Endothelial cell of umbilical vein (primary cell): ENCODE results near the gene SH3BP1. TPM values are rescaled to one million over a fixed set of nuclear protein-coding genes. Genes with fewer than 3 reads are reported as not detected.

Experiments used
- BruUV-seq: library from RNA; stranded (reverse); fragments of 400-500 nt; replicated peaks from 2 replicates; lab custom pipeline; 2021; lab: Mats Ljungman, UMichigan
- CTCF ChIA-PET: fragments of 300-600, 350-600 bp; sonication (Branson Sonifier 250); formaldehyde crosslinking; loops from one replicate; lab custom pipeline; 2021; ENCODE audit warnings: antibody characterized with exemption, inconsistent platforms; lab: Charles Lee
- POLR2A ChIA-PET: fragments of 300-600, 350-600 bp; sonication (Branson Sonifier 250); formaldehyde crosslinking; loops from one replicate; lab custom pipeline; 2021; ENCODE audit warnings: antibody characterized with exemption, inconsistent platforms; lab: Charles Lee
- DNase-seq: peaks from one replicate; pipeline ENCODE4 v3.0.0-alpha.2; 2011; ENCODE audit warnings: low read depth, low spot score
- FAIRE-seq: peaks from 2 replicates; lab custom pipeline; 2011; peaks lifted over from hg19 to GRCh38; lab: Jason Lieb, UNC
- H2AFZ ChIP-seq: 2 replicates; pipeline ENCODE4 v1.6.0; 2012; ENCODE audit warnings: low read depth, low read length, control low read depth, inconsistent platforms
- H3K27ac ChIP-seq: 2 replicates; pipeline ENCODE4 v1.5.1; 2011; ENCODE audit warnings: low read depth, mild to moderate bottlenecking, control low read depth, low read length, moderate library complexity; ENCODE audit not compliant: insufficient read depth
- H3K27me3 ChIP-seq, 2 experiments: 2 replicates each; pipeline versions ENCODE4 v1.6.0 to v1.6.1; 2011; ENCODE audit warnings: low read length in 2 of 2, mixed read lengths in 1 of 2; ENCODE audit not compliant: control insufficient read depth in 2 of 2, insufficient read depth in 2 of 2
- H3K36me3 ChIP-seq, 2 experiments: 2 replicates in 1 of 2; 3 replicates in 1 of 2; pipeline ENCODE4 v1.5.1; 2011; ENCODE audit warnings: low read length in 2 of 2, mild to moderate bottlenecking in 1 of 2, moderate library complexity in 1 of 2; ENCODE audit not compliant: control insufficient read depth in 2 of 2, insufficient read depth in 2 of 2; ENCODE audit errors: extremely low read depth in 1 of 2
- H3K4me1 ChIP-seq: 3 replicates; pipeline ENCODE4 v1.5.1; 2011; ENCODE audit warnings: mild to moderate bottlenecking, low read length; ENCODE audit not compliant: control insufficient read depth, insufficient read depth; ENCODE audit errors: extremely low read depth
- H3K4me2 ChIP-seq: 2 replicates; pipeline ENCODE4 v1.6.1; 2011; ENCODE audit warnings: low read length, control low read depth, mixed read lengths; ENCODE audit not compliant: insufficient read depth
- H3K4me3 ChIP-seq, 3 experiments: fragments of 200-600 bp in 1 of 3; sonication (generic), shearing (Covaris generic) in 1 of 3; replicated peaks in 1 of 3; 2 replicates each; pipeline ENCODE4 v1.5.1; 2011 to 2016; ENCODE audit warnings: control low read depth in 3 of 3, low read length in 3 of 3, mild to moderate bottlenecking in 2 of 3, inconsistent platforms in 1 of 3, low read depth in 1 of 3, moderate library complexity in 1 of 3; ENCODE audit not compliant: insufficient read depth in 1 of 3
- H3K79me2 ChIP-seq: 2 replicates; pipeline ENCODE4 v1.6.0; 2012; ENCODE audit warnings: low read length, inconsistent platforms; ENCODE audit not compliant: control insufficient read depth, insufficient read depth
- H3K9ac ChIP-seq: replicated peaks from 2 replicates; pipeline ENCODE3; 2011; ENCODE audit warnings: low read length, control low read depth; ENCODE audit not compliant: insufficient read depth; ENCODE audit errors: extremely low read depth
- H3K9me1 ChIP-seq: replicated peaks from 3 replicates; pipeline ENCODE4 v1.6.0; 2011; ENCODE audit warnings: mild to moderate bottlenecking, low read length; ENCODE audit not compliant: control insufficient read depth, insufficient read depth; ENCODE audit errors: extremely low read depth
- H3K9me3 ChIP-seq: replicated peaks from 2 replicates; pipeline ENCODE4 v1.5.1; 2012; ENCODE audit warnings: low read length, inconsistent platforms; ENCODE audit not compliant: control insufficient read depth, insufficient read depth
- H4K20me1 ChIP-seq: replicated peaks from 2 replicates; pipeline ENCODE3; 2011; ENCODE audit warnings: mild to moderate bottlenecking, low read length; ENCODE audit not compliant: control insufficient read depth, insufficient read depth; ENCODE audit errors: extremely low read depth
- EZH2 ChIP-seq: IDR thresholded peaks from 2 replicates; pipeline ENCODE4 v1.6.1; 2012; ENCODE audit warnings: borderline replicate concordance, low read depth, mild to moderate bottlenecking, moderate library complexity, low read length, inconsistent platforms; ENCODE audit not compliant: severe bottlenecking
- FOS ChIP-seq: IDR thresholded peaks from 2 replicates; pipeline ENCODE4 v1.6.1; 2011; ENCODE audit warnings: mild to moderate bottlenecking, low read length, moderate library complexity, borderline replicate concordance; ENCODE audit not compliant: insufficient read depth
- GATA2 ChIP-seq: IDR thresholded peaks from 2 replicates; pipeline ENCODE4 v1.7.0; 2011; ENCODE audit warnings: low read depth, mild to moderate bottlenecking, moderate library complexity, mixed read lengths, low read length; ENCODE audit not compliant: insufficient read length, insufficient read depth
- JUN ChIP-seq: IDR thresholded peaks from 2 replicates; pipeline ENCODE4 v1.6.1; 2011; ENCODE audit warnings: borderline replicate concordance, low read depth; ENCODE audit not compliant: insufficient read length, insufficient read depth
- MYC ChIP-seq: IDR thresholded peaks from one replicate; pipeline ENCODE4 v1.6.1; 2011; ENCODE audit warnings: mild to moderate bottlenecking, low read depth, low read length
- POLR2A ChIP-seq: IDR thresholded peaks from 2 replicates; pipeline ENCODE4 v1.6.1; 2012; ENCODE audit warnings: low read depth, mild to moderate bottlenecking, control low read depth, low read length
- POLR2AphosphoS5 ChIP-seq: IDR thresholded peaks from 2 replicates; pipeline ENCODE4 v1.6.1; 2012; ENCODE audit warnings: low read depth, mild to moderate bottlenecking, control low read depth, low read length, moderate library complexity; ENCODE audit not compliant: insufficient read depth
- dilution Hi-C: fragments of 300-500 bp; cut with MboI; formaldehyde crosslinking; loops from one replicate; pipeline ENCODE4 v1.15.0; 2019; ENCODE audit warnings: low sequenced_read_pairs; ENCODE audit not compliant: extremely low pct_ligation_motif_present
- intact Hi-C: fragments of 100-400 bp; cut with micrococcal nuclease; formaldehyde crosslinking; loops from one replicate; pipeline ENCODE4 v1.10.0; 2022
- polyA plus RNA-seq, 4 experiments: library from polyadenylated mRNA; depleted of rRNA in 3 of 4; stranded (reverse) in 3 of 4; unstranded in 1 of 4; fragments of >200 nt; gene quantifications; 2 replicates each; pipeline versions ENCODE4 v1.2.1 to v1.2.3, GENCODE V29; 2011 to 2012; ENCODE audit warnings: missing spikeins in 1 of 4
- total RNA-seq: library from RNA; stranded (reverse); gene quantifications from 2 replicates; pipeline ENCODE4 v1.2.3, GENCODE V29; 2021
- TF ChIP-seq, protein P1 (sequence below), 2 donors: IDR thresholded peaks; 1 replicate in 1 of 2; 2 replicates in 1 of 2; pipeline ENCODE4 v1.5.1; 2011; ENCODE audit warnings: low read length in 2 of 2, mild to moderate bottlenecking in 2 of 2, moderate library complexity in 2 of 2, control low read depth in 1 of 2, inconsistent platforms in 1 of 2, low read depth in 1 of 2; ENCODE audit not compliant: insufficient read depth in 1 of 2; ENCODE audit errors: extremely low read depth in 1 of 2
- TF ChIP-seq, protein P2 (sequence below): IDR thresholded peaks from 2 replicates; pipeline ENCODE4 v1.6.1; 2011; ENCODE audit not compliant: insufficient read depth, insufficient read length

The SH3BP1 gene
- total and polyA plus RNA-seq, 2 donors (not counting 3 experiments of a cell fraction or from before 2014, with no cell fraction given), result 2.3 to 4.3 TPM

- no TSS peak for BruUV-seq
These were observed 24.2 kb downstream of the SH3BP1 start for GRCh38 chr22:37663521-37664140.

More at GRCh38 chr22:37663521-37664140, 24.2 kb downstream of the SH3BP1 start:
- H2AFZ ChIP-seq, result no peak overlapping the region
- no peak overlapping the region for H3K9ac ChIP-seq
- FAIRE-seq (no peak), DNase-seq (no peak)
- intact Hi-C loops, result no loop called here
- H3K4me3 ChIP-seq, result no peak overlapping the region
- ChIA-PET POLR2A (interaction anchor here (1.0 kb wide), 1 partner anchor 11 kb away, joined by 3 read pairs; no protein-coding TSS in a partner anchor), CTCF (interaction anchor here (0.7 to 8.6 kb wide), 7 partner anchors 9 to 61 kb away, joined by 3 to 220 read pairs (median 4); partner anchors contain the start of genes LGALS1 and NOL12)
- no peak overlapping the region for H3K27ac ChIP-seq
- H3K27me3 ChIP-seq, result no peaks in the 10 kb centered on the region
- no peak for TF ChIP-seq POLR2AphosphoS5
- TF ChIP-seq GATA2, result no peak
- TF ChIP-seq, protein P1, sequence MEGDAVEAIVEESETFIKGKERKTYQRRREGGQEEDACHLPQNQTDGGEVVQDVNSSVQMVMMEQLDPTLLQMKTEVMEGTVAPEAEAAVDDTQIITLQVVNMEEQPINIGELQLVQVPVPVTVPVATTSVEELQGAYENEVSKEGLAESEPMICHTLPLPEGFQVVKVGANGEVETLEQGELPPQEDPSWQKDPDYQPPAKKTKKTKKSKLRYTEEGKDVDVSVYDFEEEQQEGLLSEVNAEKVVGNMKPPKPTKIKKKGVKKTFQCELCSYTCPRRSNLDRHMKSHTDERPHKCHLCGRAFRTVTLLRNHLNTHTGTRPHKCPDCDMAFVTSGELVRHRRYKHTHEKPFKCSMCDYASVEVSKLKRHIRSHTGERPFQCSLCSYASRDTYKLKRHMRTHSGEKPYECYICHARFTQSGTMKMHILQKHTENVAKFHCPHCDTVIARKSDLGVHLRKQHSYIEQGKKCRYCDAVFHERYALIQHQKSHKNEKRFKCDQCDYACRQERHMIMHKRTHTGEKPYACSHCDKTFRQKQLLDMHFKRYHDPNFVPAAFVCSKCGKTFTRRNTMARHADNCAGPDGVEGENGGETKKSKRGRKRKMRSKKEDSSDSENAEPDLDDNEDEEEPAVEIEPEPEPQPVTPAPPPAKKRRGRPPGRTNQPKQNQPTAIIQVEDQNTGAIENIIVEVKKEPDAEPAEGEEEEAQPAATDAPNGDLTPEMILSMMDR (IDR thresholded peaks at IDR 0.05; ENCODE audit: extremely low read depth in 1 of 2, insufficient read depth in 1 of 2, low read depth in 1 of 2, low read length in 2 of 2), result no peak
- no peak for TF ChIP-seq MYC
- TF ChIP-seq, protein P2, sequence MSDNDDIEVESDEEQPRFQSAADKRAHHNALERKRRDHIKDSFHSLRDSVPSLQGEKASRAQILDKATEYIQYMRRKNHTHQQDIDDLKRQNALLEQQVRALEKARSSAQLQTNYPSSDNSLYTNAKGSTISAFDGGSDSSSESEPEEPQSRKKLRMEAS, result no peak
- no peak for TF ChIP-seq JUN
- no peak for TF ChIP-seq EZH2
- TF ChIP-seq POLR2A, result no peak
- TF ChIP-seq FOS, result no peak
- H3K36me3 ChIP-seq, result peaks cover 0 to 10% of the 10 kb centered on the region in 2 experiments
- no peaks in the 10 kb centered on the region for H3K9me3 ChIP-seq
- H4K20me1 ChIP-seq, result no peaks in the 10 kb centered on the region
- H3K79me2 ChIP-seq, result peaks cover 32% of the 10 kb centered on the region
- peaks cover 10% of the 10 kb centered on the region for H3K4me1 ChIP-seq
- H3K4me2 ChIP-seq, result no peak overlapping the region
- no peaks in the 10 kb centered on the region for H3K9me1 ChIP-seq
- dilution Hi-C loops, result no loop called here
